Naive B cell (primary cell): ENCODE data around the gene MSI2. TPM values are rescaled to one million over a fixed set of nuclear protein-coding genes. Genes with fewer than 3 reads are reported as not detected.

Experiments used
- ATAC-seq, 2 donors: fragments of 150-1000 bp; cut with Tn5 transposase; 2 replicates each; pipeline ENCODE4 v1.10.0; 2021; ENCODE audit warnings: low read depth in 2 of 2, mild to moderate bottlenecking in 2 of 2, moderate library complexity in 2 of 2
- DNase-seq: peaks from one replicate; pipeline ENCODE4 v3.0.0; 2022
- H3K27ac Mint-ChIP-seq, 6 donors: one replicate each; pipeline ENCODE4 v1.8.0; 2020 to 2022; ENCODE audit warnings: mild to moderate bottlenecking in 6 of 6, mixed read lengths in 6 of 6, moderate library complexity in 5 of 6, inconsistent platforms in 2 of 6
- H3K27me3 Mint-ChIP-seq, 3 donors: one replicate each; pipeline ENCODE4 v1.8.0; 2021 to 2022; ENCODE audit warnings: mixed read lengths in 3 of 3, mild to moderate bottlenecking in 1 of 3
- H3K36me3 Mint-ChIP-seq, 2 donors: one replicate each; pipeline ENCODE4 v1.8.0; 2020 to 2022; ENCODE audit warnings: mixed read lengths in 2 of 2, inconsistent platforms in 1 of 2, mild to moderate bottlenecking in 1 of 2
- H3K4me1 Mint-ChIP-seq, 3 donors: one replicate each; pipeline ENCODE4 v1.8.0; 2020 to 2022; ENCODE audit warnings: mixed read lengths in 3 of 3, inconsistent platforms in 1 of 3, mild to moderate bottlenecking in 1 of 3, moderate library complexity in 1 of 3
- H3K4me3 Mint-ChIP-seq, 8 donors: one replicate each; pipeline ENCODE4 v1.8.0; 2020 to 2022; ENCODE audit warnings: mild to moderate bottlenecking in 8 of 8, mixed read lengths in 8 of 8, moderate library complexity in 8 of 8, inconsistent platforms in 2 of 8
- H3K9me3 Mint-ChIP-seq, 7 donors: one replicate each; pipeline ENCODE4 v1.8.0; 2020 to 2022; ENCODE audit warnings: mixed read lengths in 7 of 7, mild to moderate bottlenecking in 5 of 7, inconsistent platforms in 2 of 7, moderate library complexity in 1 of 7
- polyA plus RNA-seq, 6 donors: library from polyadenylated mRNA; unstranded; fragments of 300-500 nt; fragmentation: Illumina TruSeq; gene quantifications; one replicate each; pipeline ENCODE4 v1.2.3, GENCODE V29; 2021; ENCODE audit warnings: low read depth in 6 of 6

MSI2 gene
- polyA plus RNA-seq, 6 donors from 2014 or later, result 4.0 to 11.3 (median 6.8) TPM

DNA sequence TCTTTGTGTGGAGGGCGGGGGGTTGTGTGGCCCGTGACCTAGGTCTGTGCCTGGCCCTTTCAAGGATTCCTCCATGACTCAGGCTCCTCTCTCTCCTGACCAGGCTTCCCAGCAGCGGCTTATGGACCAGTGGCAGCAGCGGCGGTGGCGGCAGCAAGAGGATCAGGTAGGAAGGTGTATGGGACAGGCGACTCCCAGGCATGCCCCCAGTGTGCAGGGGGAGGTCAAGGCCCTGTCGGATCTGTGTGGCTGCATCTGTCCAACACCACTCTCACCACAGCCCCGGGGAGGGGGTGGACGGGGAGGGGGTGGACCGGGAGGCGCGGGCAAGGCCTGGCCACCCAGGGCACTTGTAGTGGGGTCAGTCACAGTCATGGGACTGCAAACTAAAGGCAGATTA lies 395.7 kb downstream of the MSI2 start:
- DNase-seq, result no peak
- H3K4me1 Mint-ChIP-seq, result peaks cover 0 to 3% (median 0%) of the 10 kb centered on the region in 3 donors
- peaks cover 0 to 7% of the 10 kb centered on the region in 2 donors for H3K36me3 Mint-ChIP-seq
- no peaks in the 10 kb centered on the region for H3K27me3 Mint-ChIP-seq
- H3K4me3 Mint-ChIP-seq, result no peak overlapping the region
- ATAC-seq, result no peak
- H3K9me3 Mint-ChIP-seq, result peaks cover 0 to 2% (median 0%) of the 10 kb centered on the region in 7 donors
- H3K27ac Mint-ChIP-seq, result no peak overlapping the region

DNA sequence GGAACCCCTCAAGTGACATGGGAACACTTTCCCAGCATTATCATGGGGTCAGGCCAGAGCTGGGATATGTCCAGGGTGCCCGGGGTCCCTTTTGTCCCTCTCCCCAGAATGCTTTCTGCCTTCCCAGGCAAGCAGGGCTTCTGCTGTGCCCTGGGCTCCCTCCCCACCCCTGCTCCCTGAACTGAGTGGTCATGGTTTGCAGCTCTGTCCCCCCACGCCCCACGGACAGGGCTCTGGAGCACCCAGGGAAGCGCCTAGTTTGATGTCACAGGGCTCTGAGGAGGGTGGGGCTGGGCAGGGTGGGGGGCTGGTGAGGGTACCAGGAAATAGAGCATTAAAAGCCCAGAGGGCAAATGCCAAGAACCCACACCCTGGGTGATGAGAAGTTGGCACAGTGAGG lies 396.5 kb downstream of the MSI2 start:
- no peak overlapping the region for H3K27ac Mint-ChIP-seq
- ATAC-seq, result no peak

DNA sequence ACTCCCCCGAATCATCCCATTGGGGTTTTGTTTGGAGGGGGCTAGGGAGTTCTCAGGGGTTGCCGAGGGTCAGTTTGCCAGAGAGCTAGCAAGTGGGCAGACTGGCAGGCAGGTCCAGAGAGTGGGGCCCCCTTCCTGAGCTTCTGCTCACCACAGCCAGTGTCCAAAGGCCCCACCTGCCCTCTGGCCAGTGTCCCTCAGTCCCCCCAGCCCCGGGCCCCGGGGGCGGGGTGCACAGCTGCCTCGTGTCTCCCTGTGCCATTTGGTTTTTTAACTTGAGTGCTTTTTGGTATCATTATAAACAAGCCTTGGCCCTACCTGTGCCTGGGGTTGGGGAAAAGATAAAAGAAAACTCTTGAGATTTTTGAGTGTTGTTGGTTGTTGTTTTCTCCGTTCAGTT lies 397.0 kb downstream of the MSI2 start:
- DNase-seq (no peak), ATAC-seq (no peak)
- Mint-ChIP-seq H3K9me3 (no peaks in the 10 kb centered on the region), H3K27me3 (no peaks in the 10 kb centered on the region), H3K27ac (no peak overlapping the region), H3K36me3 (peaks cover 0 to 7% of the 10 kb centered on the region in 2 donors), H3K4me1 (peaks cover 0 to 3% (median 0%) of the 10 kb centered on the region in 3 donors), H3K4me3 (no peak overlapping the region)

More for the DNA sequence above, 396.5 kb downstream of the MSI2 start:
- H3K4me3 Mint-ChIP-seq, result no peak overlapping the region
- peaks cover 0 to 3% (median 0%) of the 10 kb centered on the region in 3 donors for H3K4me1 Mint-ChIP-seq
- peaks cover 0 to 7% of the 10 kb centered on the region in 2 donors for H3K36me3 Mint-ChIP-seq
- H3K9me3 Mint-ChIP-seq, result peaks cover 0 to under 1% (median 0%) of the 10 kb centered on the region in 7 donors
- no peaks in the 10 kb centered on the region for H3K27me3 Mint-ChIP-seq
- no peak for DNase-seq

DNA sequence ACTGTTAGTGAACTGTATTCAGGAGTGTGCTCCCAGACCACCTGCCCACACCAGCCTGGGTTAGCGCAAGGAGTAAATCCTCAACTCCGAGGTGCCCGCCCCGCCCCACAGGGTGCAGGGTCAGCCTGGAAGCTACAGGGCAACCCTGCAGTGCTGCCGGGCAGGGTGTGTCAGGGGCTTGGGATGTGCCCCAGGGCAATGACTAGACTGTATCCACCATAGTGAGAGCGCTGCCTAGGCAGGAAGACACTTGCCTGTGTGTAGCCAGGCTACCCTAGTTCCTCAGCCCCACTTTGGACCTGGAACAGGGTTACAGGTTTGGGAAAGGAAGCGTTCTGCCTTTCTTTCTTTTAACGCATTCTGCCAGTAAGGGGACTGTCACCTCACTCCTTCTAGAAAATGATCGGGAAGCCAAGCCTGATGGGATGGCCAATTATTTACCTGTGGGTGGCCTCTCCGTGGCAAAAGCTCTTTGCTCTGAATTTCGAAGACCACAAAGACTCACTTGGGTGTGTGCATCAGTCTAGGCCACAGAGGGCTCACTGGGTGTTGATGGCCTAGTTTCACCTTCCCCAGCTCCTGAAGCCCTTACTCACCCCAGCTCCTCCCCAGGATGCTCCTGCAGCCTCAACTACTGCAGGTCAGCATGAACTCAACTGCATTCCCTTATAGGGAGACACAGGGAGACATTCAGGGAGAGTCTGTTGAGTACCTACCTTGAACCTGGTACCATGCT lies 397.9 kb downstream of the MSI2 start:
- no peak overlapping the region for H3K4me3 Mint-ChIP-seq
- H3K27me3 Mint-ChIP-seq, result no peaks in the 10 kb centered on the region
- DNase-seq (no peak), ATAC-seq (no peak)
- H3K27ac Mint-ChIP-seq, result peak overlapping the region in 1 of 6 donors; percentile 74
- H3K4me1 Mint-ChIP-seq, result peaks cover 0 to 3% (median 0%) of the 10 kb centered on the region in 3 donors
- no peaks in the 10 kb centered on the region for H3K9me3 Mint-ChIP-seq
- peaks cover 0 to 7% of the 10 kb centered on the region in 2 donors for H3K36me3 Mint-ChIP-seq

DNA sequence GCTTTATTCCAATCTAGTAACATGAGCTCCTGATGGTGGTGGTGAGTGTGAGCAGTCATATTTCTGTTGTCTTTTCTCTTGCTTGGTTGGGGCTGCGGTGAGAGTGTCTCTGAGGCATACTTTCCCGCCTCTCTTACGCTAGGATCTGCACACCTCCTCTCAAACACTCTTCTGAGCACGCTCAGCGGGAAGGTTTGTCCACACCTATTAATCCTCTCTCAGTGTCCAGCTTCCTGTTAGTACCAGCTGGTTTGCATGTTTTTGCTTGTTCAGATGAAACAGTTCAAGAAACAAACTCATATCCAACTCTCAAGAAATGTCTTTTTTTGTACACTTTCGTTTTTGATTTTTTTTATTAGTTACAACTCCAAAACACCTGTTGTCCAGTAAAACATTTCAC lies 399.2 kb downstream of the MSI2 start:
- no peak for DNase-seq
- no peak for ATAC-seq
- no peak overlapping the region for H3K4me3 Mint-ChIP-seq
- no peaks in the 10 kb centered on the region for H3K9me3 Mint-ChIP-seq
- H3K27ac Mint-ChIP-seq, result peak overlapping the region in 2 of 6 donors; percentile 3 to 71
- H3K4me1 Mint-ChIP-seq, result peaks cover 0 to 3% (median 0%) of the 10 kb centered on the region in 3 donors
- no peaks in the 10 kb centered on the region for H3K27me3 Mint-ChIP-seq
- peaks cover 0 to 9% of the 10 kb centered on the region in 2 donors for H3K36me3 Mint-ChIP-seq

DNA sequence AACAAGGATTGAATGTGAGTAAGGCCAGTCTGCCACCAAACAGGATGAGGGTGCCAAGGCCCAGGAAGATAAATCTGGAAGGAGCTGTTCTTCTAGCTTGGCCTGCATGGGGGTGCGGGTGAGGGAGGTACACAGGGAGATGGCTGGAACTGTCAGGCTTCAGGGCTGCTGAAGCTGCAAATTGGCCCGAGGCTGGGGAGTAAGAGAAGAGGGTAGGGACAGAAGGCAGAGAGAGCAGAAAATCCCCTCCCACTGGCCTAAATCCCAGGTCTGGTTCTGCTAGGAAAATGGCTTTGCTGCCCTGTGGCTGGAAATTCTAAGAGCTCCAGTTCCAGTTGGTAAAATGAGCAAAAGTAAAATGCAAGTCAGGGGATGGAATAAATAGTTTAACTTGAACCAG lies 400.9 kb downstream of the MSI2 start:
- Mint-ChIP-seq H3K36me3 (peaks cover 0 to 11% of the 10 kb centered on the region in 2 donors), H3K4me1 (peaks cover 0 to 6% (median 0%) of the 10 kb centered on the region in 3 donors), H3K27ac (peak overlapping the region in 2 of 6 donors; percentile 43 to 53), H3K27me3 (no peaks in the 10 kb centered on the region), H3K4me3 (no peak overlapping the region), H3K9me3 (no peaks in the 10 kb centered on the region)
- DNase-seq (no peak), ATAC-seq (no peak)

DNA sequence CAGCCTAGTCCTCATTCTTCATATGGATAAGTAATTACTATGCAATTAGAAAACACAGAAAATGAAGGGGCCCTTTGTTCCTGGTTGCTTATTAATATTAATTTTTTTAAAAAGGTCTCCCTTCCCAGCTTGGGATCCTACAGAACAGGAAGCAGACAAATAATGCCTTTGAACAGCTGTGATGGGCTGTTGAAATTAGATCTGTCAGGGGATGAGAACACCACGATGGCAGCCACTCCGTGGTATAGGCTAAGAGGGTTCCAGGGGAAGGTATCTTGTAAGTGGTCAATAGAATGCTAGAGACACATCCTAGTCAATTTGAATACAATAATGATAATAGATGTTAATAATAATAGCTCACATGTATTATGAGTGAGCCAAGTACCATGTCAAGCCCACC lies 405.7 kb downstream of the MSI2 start:
- no peak for DNase-seq
- no peak for ATAC-seq
- peak overlapping the region in 1 of 6 donors; percentile 28 for H3K27ac Mint-ChIP-seq

DNA sequence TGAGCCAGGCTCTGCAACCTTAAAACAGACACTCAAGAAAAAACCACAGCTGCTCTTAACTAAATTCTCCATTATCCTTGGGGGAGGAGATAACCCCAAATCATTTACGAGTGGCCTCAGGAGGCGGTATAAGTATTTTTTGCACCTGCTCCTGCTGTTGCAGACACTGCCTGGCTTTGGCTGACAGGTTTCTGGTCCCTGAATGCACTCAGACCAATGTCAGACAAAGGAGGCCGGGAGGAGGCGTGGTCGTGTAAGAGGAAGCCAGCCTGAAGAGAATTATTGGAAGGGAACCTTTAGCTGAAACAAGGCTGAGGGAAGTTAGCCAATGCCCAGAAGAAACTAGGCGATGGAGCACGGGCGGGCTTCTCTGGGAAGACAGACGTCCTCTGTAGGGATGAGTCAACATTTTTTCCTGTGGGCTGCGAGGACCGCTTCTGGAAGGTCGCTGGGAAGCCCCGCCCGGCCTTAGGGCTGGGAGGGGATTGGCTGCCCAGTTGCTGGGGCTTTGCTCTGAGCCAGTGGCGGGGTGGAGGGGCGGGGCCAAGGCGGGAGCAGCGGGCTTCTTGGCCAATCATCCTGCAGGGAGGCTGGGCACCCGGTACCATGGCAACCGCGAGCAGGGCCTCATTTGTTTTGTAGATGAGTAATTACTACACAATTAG lies 406.5 kb downstream of the MSI2 start:
- Mint-ChIP-seq H3K9me3 (no peaks in the 10 kb centered on the region), H3K36me3 (peaks cover 0 to 5% of the 10 kb centered on the region in 2 donors), H3K4me3 (peak overlapping the region in 2 of 8 donors; percentile 13 to 15), H3K27me3 (no peaks in the 10 kb centered on the region), H3K4me1 (peaks cover 23 to 41% (median 40%) of the 10 kb centered on the region in 3 donors), H3K27ac (peak overlapping the region in 3 of 6 donors; percentile 20 to 84 (median 75))
- DNase-seq, result no peak
- peak; percentile 27 to 31 for ATAC-seq

More for the DNA sequence above, 405.7 kb downstream of the MSI2 start:
- no peaks in the 10 kb centered on the region for H3K27me3 Mint-ChIP-seq
- peaks cover 0 to 5% of the 10 kb centered on the region in 2 donors for H3K36me3 Mint-ChIP-seq
- no peak overlapping the region for H3K4me3 Mint-ChIP-seq
- peaks cover 23 to 41% (median 40%) of the 10 kb centered on the region in 3 donors for H3K4me1 Mint-ChIP-seq
- no peaks in the 10 kb centered on the region for H3K9me3 Mint-ChIP-seq

DNA sequence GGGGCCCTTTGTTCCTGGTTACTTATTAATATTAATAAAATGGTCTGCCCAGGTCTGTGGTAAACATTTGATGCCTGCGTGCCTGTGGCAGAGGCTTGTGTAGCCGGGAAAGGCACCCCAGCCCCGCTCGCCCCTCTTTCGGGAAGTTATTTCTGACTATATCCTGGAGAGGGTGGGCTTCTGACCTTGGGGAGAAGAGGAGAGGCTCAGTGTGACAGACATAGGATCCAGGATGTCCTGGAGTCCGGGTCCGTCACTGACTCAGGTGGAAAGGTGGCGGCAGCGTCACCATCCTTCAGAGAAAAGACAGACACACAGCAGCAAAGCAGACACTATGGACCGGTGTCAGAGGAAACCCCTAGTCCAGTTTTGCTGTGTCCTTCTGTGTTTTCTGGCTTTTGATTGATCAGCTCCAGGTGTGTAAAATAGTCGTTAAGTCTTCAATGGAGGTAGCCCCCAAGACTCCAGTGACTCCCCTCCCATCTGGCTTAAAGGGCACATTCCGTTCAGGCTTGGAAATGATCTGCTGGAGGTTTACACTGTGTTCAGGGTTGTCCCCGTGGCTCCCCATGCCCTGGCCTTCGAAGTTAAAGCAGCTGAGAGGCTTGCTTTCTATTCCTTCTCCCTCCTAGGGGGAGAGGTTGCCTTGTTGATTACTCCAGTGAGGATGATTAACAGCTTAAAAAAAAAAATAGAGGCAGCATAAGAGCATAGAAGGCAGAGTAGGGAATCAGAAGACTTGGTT lies 407.2 kb downstream of the MSI2 start:
- no peaks in the 10 kb centered on the region for H3K27me3 Mint-ChIP-seq
- ATAC-seq, result no peak
- no peaks in the 10 kb centered on the region for H3K9me3 Mint-ChIP-seq
- H3K36me3 Mint-ChIP-seq, result peaks cover 0 to 5% of the 10 kb centered on the region in 2 donors
- H3K4me1 Mint-ChIP-seq, result peaks cover 23 to 45% (median 40%) of the 10 kb centered on the region in 3 donors
- no peak for DNase-seq
- peak overlapping the region in 1 of 8 donors; percentile 29 for H3K4me3 Mint-ChIP-seq
- peak overlapping the region in 3 of 6 donors; percentile 15 to 76 (median 27) for H3K27ac Mint-ChIP-seq

DNA sequence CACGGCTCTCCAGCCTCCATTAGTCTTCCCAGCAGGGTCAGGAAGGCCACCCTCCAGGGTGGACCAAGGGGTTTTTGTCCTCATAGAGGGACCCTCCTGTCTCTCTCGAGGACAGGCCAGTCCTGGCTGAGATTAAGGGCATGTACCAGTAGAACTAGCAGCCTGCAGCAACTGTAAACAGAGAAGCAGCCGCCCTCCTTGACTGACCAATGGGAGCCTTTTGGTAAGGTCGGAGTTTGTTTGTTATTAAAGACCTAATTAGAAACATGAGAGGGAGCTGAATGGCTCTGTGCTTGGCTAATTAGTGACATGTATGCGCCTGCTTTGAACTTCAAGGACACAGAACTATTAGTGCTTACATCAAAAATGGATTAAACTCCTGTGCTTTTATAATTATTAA lies 408.8 kb downstream of the MSI2 start:
- Mint-ChIP-seq H3K36me3 (peaks cover 0 to 5% of the 10 kb centered on the region in 2 donors), H3K4me3 (peak overlapping the region in 1 of 8 donors; percentile 25), H3K4me1 (peaks cover 23 to 45% (median 40%) of the 10 kb centered on the region in 3 donors), H3K27me3 (no peaks in the 10 kb centered on the region), H3K9me3 (no peaks in the 10 kb centered on the region), H3K27ac (peak overlapping the region in 4 of 6 donors; percentile 15 to 92 (median 44))
- DNase-seq (no peak), ATAC-seq (no peak)

DNA sequence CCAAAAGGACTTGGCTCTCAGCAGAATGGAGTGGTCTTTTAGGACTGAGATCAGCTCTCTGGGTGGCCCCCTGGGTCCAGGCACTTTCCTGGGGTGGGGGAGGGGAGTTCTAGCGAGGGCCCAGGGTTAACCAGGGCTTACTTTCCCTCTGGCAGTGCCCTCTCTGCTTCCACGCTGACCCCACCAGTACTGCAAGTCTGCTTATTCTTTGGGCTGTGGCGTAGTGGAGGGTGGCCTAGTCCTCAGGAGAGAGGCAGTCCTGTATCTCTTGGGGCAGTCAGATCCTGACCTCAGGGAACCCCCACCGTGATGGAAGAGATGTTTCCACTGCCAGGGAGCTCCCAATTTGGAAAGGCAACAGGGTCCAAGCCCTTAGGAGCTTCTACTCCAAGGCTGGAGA lies 409.4 kb downstream of the MSI2 start:
- H3K4me1 Mint-ChIP-seq, result peaks cover 23 to 45% (median 40%) of the 10 kb centered on the region in 3 donors
- ATAC-seq (no peak), DNase-seq (no peak)
- no peaks in the 10 kb centered on the region for H3K27me3 Mint-ChIP-seq
- peak overlapping the region; percentile 9 to 91 (median 85) for H3K27ac Mint-ChIP-seq
- H3K36me3 Mint-ChIP-seq, result peaks cover 0 to 1% of the 10 kb centered on the region in 2 donors
- peak overlapping the region in 4 of 8 donors; percentile 5 to 64 (median 38) for H3K4me3 Mint-ChIP-seq
- no peaks in the 10 kb centered on the region for H3K9me3 Mint-ChIP-seq

DNA sequence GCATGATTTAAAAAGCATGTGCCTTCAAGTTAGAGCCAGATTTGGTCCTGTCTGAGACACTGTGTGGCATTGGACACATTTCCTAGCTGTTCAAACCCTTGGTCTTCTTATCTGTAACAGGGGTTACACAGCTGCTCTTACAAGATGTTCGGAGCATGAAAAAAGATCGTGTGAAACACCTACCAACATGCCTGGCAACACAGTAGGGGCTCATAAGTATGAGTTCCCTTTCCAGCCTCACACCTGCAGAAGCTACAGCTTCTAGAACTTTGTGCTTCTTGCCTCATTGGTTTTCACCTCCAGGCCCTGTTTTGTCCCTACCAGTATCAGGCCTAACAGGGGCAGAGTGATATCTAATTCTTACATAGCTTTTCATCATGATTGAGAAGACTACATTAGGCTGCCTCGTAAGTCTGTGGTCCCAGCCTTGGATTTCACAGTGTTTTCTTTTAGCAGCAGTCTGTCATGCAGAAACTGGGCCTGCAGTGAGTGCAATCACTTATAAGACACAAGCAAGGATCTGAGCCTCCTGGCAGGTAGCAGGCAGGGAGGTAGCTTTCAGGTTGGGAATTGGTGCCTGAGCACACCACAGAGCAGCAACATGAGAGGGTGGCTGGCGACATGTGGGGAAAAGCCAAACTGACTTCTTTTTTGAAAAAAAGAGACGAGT lies 410.0 kb downstream of the MSI2 start:
- H3K4me1 Mint-ChIP-seq, result peaks cover 23 to 42% (median 40%) of the 10 kb centered on the region in 3 donors
- DNase-seq, result peak; percentile 40
- H3K4me3 Mint-ChIP-seq, result peak overlapping the region in 2 of 8 donors; percentile 22 to 59

DNA sequence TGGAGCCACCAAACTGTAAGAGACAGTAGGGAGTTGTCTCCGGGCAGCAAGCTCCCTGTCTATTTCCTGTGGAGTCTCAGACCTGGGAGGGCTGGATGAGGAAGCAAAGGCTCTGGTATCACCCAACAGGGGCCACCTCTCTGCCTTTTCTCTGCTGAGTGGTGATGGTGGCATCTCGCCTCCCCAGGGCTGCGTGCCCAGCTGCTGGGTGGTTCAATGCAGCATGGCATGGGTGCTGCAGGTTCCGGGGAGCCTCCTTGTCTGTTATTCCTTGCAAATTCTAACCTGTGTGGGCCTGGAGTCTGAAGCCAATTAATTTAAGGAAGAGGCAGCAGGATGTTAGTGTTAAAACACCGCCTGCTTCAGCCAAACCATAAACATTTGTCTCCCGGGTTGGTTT lies 410.6 kb downstream of the MSI2 start:
- Mint-ChIP-seq H3K9me3 (no peaks in the 10 kb centered on the region), H3K27ac (peak overlapping the region; percentile 27 to 91 (median 85)), H3K27me3 (no peaks in the 10 kb centered on the region), H3K36me3 (no peaks in the 10 kb centered on the region), H3K4me3 (no peak overlapping the region), H3K4me1 (peaks cover 25 to 47% (median 40%) of the 10 kb centered on the region in 3 donors)
- ATAC-seq (no peak), DNase-seq (no peak)

More for the DNA sequence above, 410.0 kb downstream of the MSI2 start:
- Mint-ChIP-seq H3K36me3 (no peaks in the 10 kb centered on the region), H3K27ac (peak overlapping the region; percentile 27 to 91 (median 85)), H3K27me3 (no peaks in the 10 kb centered on the region), H3K9me3 (no peaks in the 10 kb centered on the region)
- ATAC-seq, result peak; percentile 80 to 86
